Measurements from ENCODE around the gene QRFPR.

Gene QRFPR

GRCh38 chr4:121338518-121338917, 42.3 kb downstream of the QRFPR start:
- POLR2A ChIA-PET = no interaction called here
- TF ChIP-seq SP1 (IDR thresholded peaks at IDR 0.05) = no peak
- no peak for TF ChIP-seq NFRKB (IDR thresholded peaks at IDR 0.05)
- TF ChIP-seq SUZ12 (IDR thresholded peaks at IDR 0.05) = no peak
- TF ChIP-seq FOXK2 (IDR thresholded peaks at IDR 0.05) = no peak
- TF ChIP-seq CTBP1 (IDR thresholded peaks at IDR 0.05; ENCODE audit: borderline replicate concordance) = no peak
- no peak for TF ChIP-seq PKNOX1 (IDR thresholded peaks at IDR 0.05)
- TF ChIP-seq L3MBTL2 (conservative IDR thresholded peaks at IDR 0.05) = no peak
- TF ChIP-seq HDGF (IDR thresholded peaks at IDR 0.05; ENCODE audit: borderline replicate concordance) = no peak
- no peak for TF ChIP-seq LEF1 (IDR thresholded peaks at IDR 0.05; ENCODE audit: borderline replicate concordance)
- TF ChIP-seq BHLHE40 (IDR thresholded peaks at IDR 0.05; ENCODE audit: borderline replicate concordance) = no peak
- no peak for TF ChIP-seq FOXM1 (IDR thresholded peaks at IDR 0.05; ENCODE audit: borderline replicate concordance)
- TF ChIP-seq ZNF384 (IDR thresholded peaks at IDR 0.05) = no peak
- no peak for TF ChIP-seq ELF4 (IDR thresholded peaks at IDR 0.05)
- TF ChIP-seq ARNT (IDR thresholded peaks at IDR 0.05) = no peak
- DNase-seq (ENCODE audit: extremely low spot score) = no peak
- CTCF ChIA-PET = no interaction called here

- TF ChIP-seq FOXM1 (IDR thresholded peaks at IDR 0.05; ENCODE audit: borderline replicate concordance) (no peak), CTBP1 (IDR thresholded peaks at IDR 0.05; ENCODE audit: borderline replicate concordance) (no peak), FOXK2 (IDR thresholded peaks at IDR 0.05) (no peak), FOXA1 (IDR thresholded peaks at IDR 0.05) (no peak), BHLHE40 (IDR thresholded peaks at IDR 0.05; ENCODE audit: borderline replicate concordance) (no peak), PKNOX1 (IDR thresholded peaks at IDR 0.05) (no peak), LEF1 (IDR thresholded peaks at IDR 0.05; ENCODE audit: borderline replicate concordance) (no peak), ZNF384 (IDR thresholded peaks at IDR 0.05) (no peak), NFRKB (IDR thresholded peaks at IDR 0.05) (no peak), SUZ12 (IDR thresholded peaks at IDR 0.05) (no peak), TARDBP (IDR thresholded peaks at IDR 0.05) (no peak), L3MBTL2 (conservative IDR thresholded peaks at IDR 0.05) (no peak), SP1 (IDR thresholded peaks at IDR 0.05) (no peak), ARNT (IDR thresholded peaks at IDR 0.05) (no peak), ELF4 (IDR thresholded peaks at IDR 0.05) (no peak), HDGF (IDR thresholded peaks at IDR 0.05; ENCODE audit: borderline replicate concordance) (no peak)
- POLR2A ChIA-PET = no interaction called here
- CTCF ChIA-PET = no interaction called here
- no peak for DNase-seq (ENCODE audit: extremely low spot score)
Measured at GRCh38 chr4:121336706-121337105, 44.1 kb downstream of the QRFPR start.

- DNase-seq (ENCODE audit: extremely low spot score) = no peak
- CTCF ChIA-PET = no interaction called here
- TF ChIP-seq FOXK2 (IDR thresholded peaks at IDR 0.05) = no peak
- no peak for TF ChIP-seq BHLHE40 (IDR thresholded peaks at IDR 0.05; ENCODE audit: borderline replicate concordance)
- TF ChIP-seq FOXA1 (IDR thresholded peaks at IDR 0.05) = no peak
- no peak for TF ChIP-seq TARDBP (IDR thresholded peaks at IDR 0.05)
- no peak for TF ChIP-seq L3MBTL2 (conservative IDR thresholded peaks at IDR 0.05)
- no peak for TF ChIP-seq ARNT (IDR thresholded peaks at IDR 0.05)
- no peak for TF ChIP-seq HDGF (IDR thresholded peaks at IDR 0.05; ENCODE audit: borderline replicate concordance)
- POLR2A ChIA-PET = no interaction called here
Measured at GRCh38 chr4:121330180-121330665, 50.6 kb downstream of the QRFPR start.

- no peak for TF ChIP-seq FOXM1 (IDR thresholded peaks at IDR 0.05; ENCODE audit: borderline replicate concordance)
- TF ChIP-seq PKNOX1 (IDR thresholded peaks at IDR 0.05) = peak; percentile 24; the same call in 1 of the 2 replicates
- ChIA-PET POLR2A (no interaction called here), CTCF (no interaction called here)
- DNase-seq (ENCODE audit: extremely low spot score) = no peak
Measured at GRCh38 chr4:121326597-121326996, 54.2 kb downstream of the QRFPR start.

- CTCF ChIA-PET = no interaction called here
- POLR2A ChIA-PET = no interaction called here
- no peak for DNase-seq (ENCODE audit: extremely low spot score)
Measured at GRCh38 chr4:121324331-121324730, 56.5 kb downstream of the QRFPR start.

More at GRCh38 chr4:121324331-121324730, 56.5 kb downstream of the QRFPR start:
- TF ChIP-seq NFRKB (IDR thresholded peaks at IDR 0.05) (no peak), ELF4 (IDR thresholded peaks at IDR 0.05) (no peak), CTBP1 (IDR thresholded peaks at IDR 0.05; ENCODE audit: borderline replicate concordance) (no peak), PKNOX1 (IDR thresholded peaks at IDR 0.05) (no peak), TARDBP (IDR thresholded peaks at IDR 0.05) (no peak), ARNT (IDR thresholded peaks at IDR 0.05) (no peak), FOXM1 (IDR thresholded peaks at IDR 0.05; ENCODE audit: borderline replicate concordance) (no peak), FOXA1 (IDR thresholded peaks at IDR 0.05) (no peak), HDGF (IDR thresholded peaks at IDR 0.05; ENCODE audit: borderline replicate concordance) (no peak), SP1 (IDR thresholded peaks at IDR 0.05) (no peak), FOXK2 (IDR thresholded peaks at IDR 0.05) (no peak), SUZ12 (IDR thresholded peaks at IDR 0.05) (no peak), ZNF384 (IDR thresholded peaks at IDR 0.05) (no peak), L3MBTL2 (conservative IDR thresholded peaks at IDR 0.05) (no peak), LEF1 (IDR thresholded peaks at IDR 0.05; ENCODE audit: borderline replicate concordance) (no peak)
